NB4 (cell line): ENCODE results near the gene TRIM67.

Source experiments
- CTCF ChIP-seq: IDR thresholded peaks from one replicate; pipeline ENCODE4 v1.5.1; 2012; ENCODE audit warnings: low read depth, low read length
- POLR2A ChIP-seq: IDR thresholded peaks from 2 replicates; pipeline ENCODE4 v1.6.1; 2011; ENCODE audit warnings: mild to moderate bottlenecking; ENCODE audit not compliant: insufficient read length; ENCODE audit errors: extremely low read depth

GRCh38 chr1:231196307-231196706 lies 34.4 kb downstream of the TRIM67 start:
- no peak for TF ChIP-seq CTCF
- no peak for TF ChIP-seq POLR2A
